HT-29 (cell line): ENCODE measurements around the gene DCC. TPM values are rescaled to one million over a fixed set of nuclear protein-coding genes. Genes with fewer than 3 reads are reported as not detected.
A peak's percentile ranks its signal among the peaks of the same experiment; 100 is the strongest.

Experiments
- DNase-seq: peaks from one replicate; pipeline ENCODE4 v3.0.0-alpha.2; 2015; ENCODE audit warnings: low spot score
- total RNA-seq: library from RNA; depleted of rRNA; stranded (reverse); fragments of >200 nt; shearing (Covaris generic); gene quantifications from 2 replicates; pipeline ENCODE4 v1.2.3, GENCODE V29; 2014

The DCC gene
- total RNA-seq, 1 experiment from 2014 or later: not detected

GRCh38 chr18:52422985-52423601, 83.1 kb downstream of the DCC start:
- peak; percentile 3 for DNase-seq

GRCh38 chr18:52426041-52426440, 86.0 kb downstream of the DCC start:
- no peak for DNase-seq

- DNase-seq: no peak
Measured at GRCh38 chr18:52426462-52426861, 86.5 kb downstream of the DCC start.

- DNase-seq: no peak
Measured at GRCh38 chr18:52427521-52428175, 87.7 kb downstream of the DCC start.

- no peak for DNase-seq
Measured at GRCh38 chr18:52431683-52432082, 91.7 kb downstream of the DCC start.

GRCh38 chr18:52433797-52434196, 93.8 kb downstream of the DCC start:
- DNase-seq: no peak

GRCh38 chr18:52435301-52435700, 95.3 kb downstream of the DCC start:
- DNase-seq: no peak

- no peak for DNase-seq
Measured at GRCh38 chr18:52437161-52437560, 97.2 kb downstream of the DCC start.

GRCh38 chr18:52439457-52439856, 99.5 kb downstream of the DCC start:
- no peak for DNase-seq

- DNase-seq: no peak
Measured at GRCh38 chr18:52441794-52442193, 101.8 kb downstream of the DCC start.

GRCh38 chr18:52442686-52443085, 102.7 kb downstream of the DCC start:
- DNase-seq: no peak

GRCh38 chr18:52451256-52451655, 111.3 kb downstream of the DCC start:
- DNase-seq: no peak

GRCh38 chr18:52451851-52452250, 111.9 kb downstream of the DCC start:
- no peak for DNase-seq

GRCh38 chr18:52452427-52452826, 112.4 kb downstream of the DCC start:
- DNase-seq: no peak

GRCh38 chr18:52459890-52460289, 119.9 kb downstream of the DCC start:
- DNase-seq: no peak

GRCh38 chr18:52462853-52463252, 122.9 kb downstream of the DCC start:
- DNase-seq: no peak

- no peak for DNase-seq
Measured at GRCh38 chr18:52465391-52465790, 125.4 kb downstream of the DCC start.

GRCh38 chr18:52468496-52468895, 128.5 kb downstream of the DCC start:
- no peak for DNase-seq

- no peak for DNase-seq
Measured at GRCh38 chr18:52475325-52475724, 135.3 kb downstream of the DCC start.

GRCh38 chr18:52481116-52481515, 141.1 kb downstream of the DCC start:
- no peak for DNase-seq

- peak; percentile 3 for DNase-seq
Measured at GRCh38 chr18:52484977-52485376, 145.0 kb downstream of the DCC start.

- DNase-seq: no peak
Measured at GRCh38 chr18:52486052-52486451, 146.1 kb downstream of the DCC start.
